Left forelimb (tissue), 1 donor: ENCODE results near the gene IRF9.

ENCODE experiments used
- DNase-seq: peaks from one replicate; pipeline ENCODE4 v3.0.0-alpha.2; 2018; ENCODE audit warnings: low spot score

Gene IRF9

GRCh38 chr14:24132061-24132685, 28.9 kb upstream of the IRF9 start:
- DNase-seq, result no peak

DNA sequence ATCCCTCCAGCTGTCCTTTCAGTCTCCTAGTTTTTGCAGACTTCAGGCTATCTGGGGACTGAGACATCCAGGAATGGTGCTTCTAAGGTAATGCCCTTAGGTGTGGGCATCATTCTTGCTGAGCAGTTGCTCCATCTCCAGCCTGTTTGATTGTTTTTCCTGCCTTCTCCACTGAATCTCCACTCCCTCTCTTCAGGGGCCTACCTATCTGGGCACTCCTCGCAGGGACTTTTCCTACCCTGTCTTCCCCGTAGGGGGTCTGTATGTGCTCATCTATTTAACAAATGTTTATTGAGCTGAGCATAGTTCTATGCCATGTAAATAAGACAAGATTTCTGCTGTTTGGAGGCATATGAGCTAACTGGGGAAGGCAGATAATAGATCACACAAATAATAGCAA, 28.1 kb upstream of the IRF9 start:
- no peak for DNase-seq

GRCh38 chr14:24133735-24134134, 27.3 kb upstream of the IRF9 start:
- DNase-seq, result no peak

GRCh38 chr14:24135584-24135833, 25.6 kb upstream of the IRF9 start:
- DNase-seq, result no peak

DNA sequence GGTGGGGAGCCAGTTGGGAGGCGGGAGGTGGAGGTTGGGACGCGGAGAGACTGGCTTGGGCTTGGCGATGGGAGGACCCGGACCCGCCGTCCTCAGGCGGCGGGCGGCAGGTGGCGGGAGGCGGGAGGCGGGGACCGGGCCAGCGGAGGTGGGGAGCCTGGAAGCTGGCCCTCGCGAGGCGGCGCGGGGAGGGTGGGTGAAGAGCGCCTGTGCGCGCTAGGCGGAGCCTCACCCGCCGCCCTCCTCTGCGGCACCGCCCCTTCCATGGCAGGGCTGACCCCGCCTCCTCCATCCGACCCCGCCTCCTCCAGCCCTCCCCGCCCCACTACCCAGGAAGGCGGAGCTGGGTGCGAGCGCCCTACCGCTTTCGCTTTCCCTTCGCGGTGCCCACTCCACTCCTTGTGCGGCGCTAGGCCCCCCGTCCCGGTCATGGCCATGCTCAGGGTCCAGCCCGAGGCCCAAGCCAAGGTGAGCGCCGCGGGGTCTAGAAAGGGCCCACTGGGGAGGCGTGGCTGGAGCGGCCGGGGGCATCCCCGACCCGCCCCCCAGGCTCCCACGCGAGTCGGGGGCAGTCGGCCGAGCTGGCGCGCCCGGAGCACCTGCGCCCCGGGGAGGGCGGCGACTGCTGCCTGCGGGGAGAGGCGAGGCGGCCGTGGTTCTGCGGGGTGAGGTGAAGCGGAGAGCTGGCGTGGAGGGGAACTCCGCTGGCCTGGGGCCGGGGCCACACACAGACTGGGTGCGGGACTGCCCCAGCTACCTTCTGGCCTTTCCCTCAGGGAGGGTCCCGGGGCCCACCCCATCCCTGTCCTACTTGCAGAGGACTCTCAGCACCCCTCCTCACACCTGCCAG, 25.0 kb upstream of the IRF9 start, which contains the start of gene PSME1:
TSS of gene PSME1 (plus strand) at position 361 of the 850 bp plus-strand sequence. CDS start at position 430, 69 bp downstream.
- peak; percentile 93 for DNase-seq

DNA sequence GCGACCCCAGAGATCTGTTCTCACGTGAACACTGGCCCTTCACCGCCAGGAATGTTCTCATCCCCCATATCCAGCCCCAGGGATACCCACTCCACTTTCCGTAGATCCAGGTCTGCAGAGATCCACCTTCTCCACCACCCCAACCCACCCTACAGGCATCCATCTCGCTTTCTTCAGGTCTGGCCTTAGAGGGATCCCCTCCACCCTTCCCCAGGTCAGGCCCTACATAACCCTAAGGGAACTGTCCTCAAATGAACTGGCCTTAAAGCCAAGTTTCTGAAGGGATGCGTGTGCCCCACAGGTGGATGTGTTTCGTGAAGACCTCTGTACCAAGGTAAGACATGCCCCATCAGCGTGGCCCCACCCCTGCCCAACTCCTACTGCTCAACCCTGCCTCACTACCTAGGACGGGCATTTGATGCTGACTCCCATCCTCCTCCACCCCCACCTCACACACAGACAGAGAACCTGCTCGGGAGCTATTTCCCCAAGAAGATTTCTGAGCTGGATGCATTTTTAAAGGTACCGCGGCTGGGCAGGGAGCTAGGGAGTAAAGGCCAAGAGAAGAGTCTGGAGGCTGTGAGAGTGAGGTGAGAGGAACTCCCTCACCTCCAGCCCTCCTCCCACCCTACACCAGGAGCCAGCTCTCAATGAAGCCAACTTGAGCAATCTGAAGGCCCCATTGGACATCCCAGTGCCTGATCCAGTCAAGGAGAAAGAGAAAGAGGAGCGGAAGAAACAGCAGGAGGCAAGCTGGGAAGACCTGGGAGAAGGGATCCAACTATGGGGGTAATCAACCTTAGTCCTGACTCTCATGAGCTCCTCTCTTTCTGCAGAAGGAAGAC, 24.2 kb upstream of the IRF9 start:
- DNase-seq, result no peak

DNA sequence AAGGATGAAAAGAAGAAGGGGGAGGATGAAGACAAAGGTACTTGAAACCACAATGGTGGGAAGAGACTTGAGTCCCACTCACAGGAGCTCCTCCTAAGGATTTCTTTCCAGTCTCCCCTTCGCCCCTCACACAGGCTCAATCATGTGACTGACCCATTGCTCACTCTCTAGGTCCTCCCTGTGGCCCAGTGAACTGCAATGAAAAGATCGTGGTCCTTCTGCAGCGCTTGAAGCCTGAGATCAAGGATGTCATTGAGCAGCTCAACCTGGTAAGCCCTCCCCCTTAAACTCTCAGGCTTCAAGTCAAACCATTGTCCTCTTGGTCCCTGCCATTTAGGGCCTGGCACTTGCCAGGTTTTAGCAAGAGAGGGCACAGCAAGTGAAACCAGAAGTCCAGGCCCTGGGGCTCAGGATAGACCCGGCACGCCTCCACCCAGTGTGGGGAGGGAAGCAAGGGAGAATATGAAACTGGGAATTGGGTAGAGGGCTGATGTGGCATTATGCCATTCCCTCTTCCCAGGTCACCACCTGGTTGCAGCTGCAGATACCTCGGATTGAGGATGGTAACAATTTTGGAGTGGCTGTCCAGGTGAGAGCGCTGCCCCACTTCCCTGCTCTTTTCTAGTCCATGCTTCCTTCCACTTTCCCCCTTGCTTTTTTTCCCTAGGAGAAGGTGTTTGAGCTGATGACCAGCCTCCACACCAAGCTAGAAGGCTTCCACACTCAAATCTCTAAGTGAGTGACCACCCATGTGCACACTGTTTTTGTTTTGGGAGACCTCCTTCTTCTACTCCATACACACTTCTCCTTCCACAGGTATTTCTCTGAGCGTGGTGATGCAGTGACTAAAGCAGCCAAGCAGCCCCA, 23.3 kb upstream of the IRF9 start:
- DNase-seq, result no peak

- DNase-seq, result no peak
Observed at GRCh38 chr14:24138396-24139271, 22.4 kb upstream of the IRF9 start.

- DNase-seq, result no peak
Observed at GRCh38 chr14:24139272-24139934, 21.7 kb upstream of the IRF9 start.

DNA sequence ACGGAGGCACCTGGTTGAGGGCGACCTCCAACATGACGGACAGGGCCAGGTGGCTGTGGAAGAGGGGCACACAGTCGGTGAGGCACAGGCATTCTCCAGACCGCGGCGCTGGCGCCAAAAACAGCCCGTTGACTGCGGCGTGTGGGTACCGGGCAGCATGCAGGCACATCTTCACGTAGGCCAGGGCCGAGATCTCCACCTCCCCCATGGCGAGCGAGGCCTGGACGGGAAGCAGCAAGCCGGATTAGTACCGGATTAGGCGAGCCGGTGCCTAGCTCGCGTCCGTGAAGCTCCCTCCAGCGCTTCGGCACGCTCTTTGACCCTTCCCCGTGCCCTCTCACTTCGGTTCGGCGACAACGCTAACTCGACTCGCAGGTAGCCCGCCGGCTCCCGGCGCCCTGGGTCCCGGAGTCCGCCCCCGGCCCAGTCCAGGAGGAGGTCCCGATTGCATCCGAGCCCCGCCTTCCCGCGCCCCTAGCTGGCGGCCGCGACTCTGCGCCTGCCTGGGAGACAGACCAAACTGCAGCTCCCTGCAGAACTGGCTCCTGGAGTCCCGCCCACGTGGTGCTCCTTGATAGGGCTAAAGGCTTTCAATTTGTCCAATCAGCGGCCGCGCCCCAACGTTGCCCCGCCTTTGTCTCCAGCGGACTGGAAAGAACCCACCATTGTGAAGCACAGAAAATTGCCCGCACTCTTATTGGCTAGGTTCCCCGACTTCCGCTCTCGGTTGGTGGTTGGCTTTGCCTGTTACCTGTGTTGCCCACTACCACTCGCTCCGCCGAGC, 19.8 kb upstream of the IRF9 start, which contains the start of gene EMC9:
TSS of gene EMC9 (minus strand) at position 495 of the 784 bp plus-strand sequence. CDS start at position 208, 287 bp downstream.
- DNase-seq, result peak; percentile 100

DNA sequence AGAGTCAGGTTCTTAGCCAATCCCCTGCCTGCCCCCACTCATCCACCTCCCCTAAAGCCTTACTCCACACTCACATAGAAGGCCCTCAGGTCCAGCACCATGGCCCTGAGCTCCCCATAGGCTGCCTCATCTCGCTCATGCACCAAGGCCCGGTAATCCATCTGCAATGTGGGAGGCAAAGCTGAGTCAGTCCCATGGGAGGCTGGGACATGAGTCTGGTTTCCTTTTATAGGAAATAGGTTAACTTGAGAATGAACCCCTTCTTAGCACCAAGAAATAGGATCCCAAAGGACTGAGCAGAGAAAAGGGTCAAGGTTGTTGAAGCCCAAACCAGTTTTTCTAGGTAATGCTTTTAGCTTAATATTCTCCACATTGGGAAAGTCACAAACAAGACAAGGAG, 17.6 kb upstream of the IRF9 start:
- no peak for DNase-seq

DNA sequence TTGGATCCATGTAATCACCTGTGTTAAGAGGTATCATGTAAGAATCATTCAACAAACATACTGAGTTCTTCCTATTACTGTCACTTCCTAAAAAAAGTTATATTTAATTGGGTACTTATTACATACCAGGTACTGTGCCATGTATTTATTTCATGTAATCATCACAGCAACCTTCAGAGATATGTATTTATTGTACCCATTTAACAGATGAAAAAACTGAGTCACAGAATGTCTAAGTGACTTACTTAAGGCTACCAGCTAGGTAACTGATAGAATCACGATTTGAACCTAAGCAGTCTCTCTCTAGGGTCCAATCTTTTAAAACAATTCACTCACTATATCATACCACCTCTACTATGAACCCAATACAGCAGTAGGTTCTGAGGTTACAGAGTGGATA, 16.6 kb upstream of the IRF9 start:
- no peak for DNase-seq

DNA sequence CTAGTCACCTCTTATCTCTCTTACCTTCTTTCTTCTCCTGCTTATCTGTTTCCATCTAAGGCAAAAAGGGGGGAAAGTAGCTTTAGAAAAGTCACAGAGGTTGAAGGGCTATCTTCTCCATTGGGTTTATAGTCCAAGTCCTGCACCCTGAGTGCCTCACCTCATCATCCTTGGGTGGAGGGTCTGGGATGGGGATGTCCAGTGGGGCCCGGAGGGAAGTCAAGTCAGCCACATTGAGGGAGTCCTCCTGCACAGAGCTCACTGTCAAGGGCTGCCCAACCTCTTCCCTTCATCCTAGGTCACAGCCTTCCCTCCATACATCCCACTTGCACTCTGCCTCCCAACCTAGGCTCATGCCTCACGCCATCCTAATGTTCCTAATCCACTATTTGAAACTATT, 15.8 kb upstream of the IRF9 start:
- no peak for DNase-seq

GRCh38 chr14:24145690-24146452, 15.2 kb upstream of the IRF9 start:
- no peak for DNase-seq

- peak; percentile 94 for DNase-seq
Observed at GRCh38 chr14:24146453-24146977, 14.6 kb upstream of the IRF9 start, which contains the start of gene PSME2. PSME2 (minus strand) TSS chr14:24146610; CDS start chr14:24146581, 29 bp downstream.

DNA sequence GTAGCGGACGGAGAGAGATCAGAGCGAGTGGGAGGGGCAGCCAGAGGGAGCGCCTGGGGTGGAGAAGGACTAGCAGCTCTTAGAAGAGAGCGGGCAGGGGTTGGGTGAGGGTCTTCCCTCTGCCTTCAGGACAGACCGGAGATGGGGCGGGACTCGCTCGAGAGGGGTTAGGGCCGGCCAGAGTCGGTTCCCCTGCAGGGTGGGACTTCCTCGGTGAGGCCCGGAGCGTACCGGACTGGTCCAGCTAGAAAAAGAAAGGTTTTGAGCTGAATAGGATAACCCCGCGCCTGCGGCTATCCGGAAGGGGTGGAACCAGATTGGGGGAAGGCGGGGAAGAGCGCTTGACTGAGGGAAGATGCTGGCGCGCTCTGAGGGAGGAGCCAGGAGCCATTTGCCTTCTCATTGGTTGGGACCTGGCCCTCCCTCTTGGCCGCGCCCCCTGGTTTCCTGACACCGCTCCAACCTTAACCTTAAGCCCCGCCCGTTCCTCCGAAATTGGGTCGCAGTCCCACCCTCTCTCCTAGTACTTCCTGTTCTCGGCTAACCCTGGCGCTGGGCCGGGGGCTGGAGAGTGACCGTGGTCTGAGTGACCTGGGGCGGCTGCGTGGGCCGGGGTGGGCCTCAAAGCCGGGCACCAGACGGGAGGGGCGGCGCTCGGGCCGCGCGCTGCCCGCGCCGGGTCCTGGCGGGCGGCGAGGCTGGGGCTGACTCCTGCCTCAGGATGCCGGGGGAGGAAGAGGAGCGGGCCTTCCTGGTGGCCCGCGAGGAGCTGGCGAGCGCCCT, 13.9 kb upstream of the IRF9 start, which contains the start of gene RNF31:
TSS of gene RNF31 (plus strand) at position 521 of the 783 bp plus-strand sequence. CDS start at position 722, 201 bp downstream.
- peak; percentile 98 for DNase-seq

DNA sequence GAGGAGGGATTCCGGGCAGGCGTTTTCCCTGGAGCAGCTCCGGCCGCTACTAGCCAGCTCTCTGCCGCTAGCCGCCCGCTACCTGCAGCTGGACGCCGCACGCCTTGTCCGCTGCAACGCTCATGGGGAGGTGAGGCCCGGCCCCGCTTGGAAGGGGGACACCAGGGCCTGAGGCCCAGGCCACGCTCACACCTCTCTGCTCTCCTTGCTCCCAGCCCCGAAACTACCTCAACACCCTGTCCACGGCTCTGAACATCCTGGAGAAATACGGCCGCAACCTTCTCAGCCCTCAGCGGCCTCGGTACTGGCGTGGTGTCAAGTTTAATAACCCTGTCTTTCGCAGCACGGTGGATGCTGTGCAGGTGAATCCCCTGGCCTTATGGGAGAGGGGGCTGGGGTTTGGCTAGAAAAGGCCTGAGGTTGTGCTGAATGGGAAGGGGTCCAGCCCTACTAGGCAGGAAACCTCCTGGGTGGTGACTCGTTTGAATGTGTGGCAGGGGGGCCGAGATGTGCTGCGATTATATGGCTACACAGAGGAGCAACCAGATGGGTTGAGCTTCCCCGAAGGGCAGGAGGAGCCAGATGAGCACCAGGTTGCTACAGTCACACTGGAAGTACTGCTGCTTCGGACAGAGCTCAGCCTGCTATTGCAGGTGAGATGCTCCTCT, 13.2 kb upstream of the IRF9 start:
- no peak for DNase-seq
